ENCODE measurements around the gene COQ7.

Gene COQ7

GRCh38 chr16:19071811-19072777 lies 4.7 kb downstream of the COQ7 start:
- no peak for DNase-seq (ENCODE audit: low read depth)
- TF ChIP-seq, protein P1, sequence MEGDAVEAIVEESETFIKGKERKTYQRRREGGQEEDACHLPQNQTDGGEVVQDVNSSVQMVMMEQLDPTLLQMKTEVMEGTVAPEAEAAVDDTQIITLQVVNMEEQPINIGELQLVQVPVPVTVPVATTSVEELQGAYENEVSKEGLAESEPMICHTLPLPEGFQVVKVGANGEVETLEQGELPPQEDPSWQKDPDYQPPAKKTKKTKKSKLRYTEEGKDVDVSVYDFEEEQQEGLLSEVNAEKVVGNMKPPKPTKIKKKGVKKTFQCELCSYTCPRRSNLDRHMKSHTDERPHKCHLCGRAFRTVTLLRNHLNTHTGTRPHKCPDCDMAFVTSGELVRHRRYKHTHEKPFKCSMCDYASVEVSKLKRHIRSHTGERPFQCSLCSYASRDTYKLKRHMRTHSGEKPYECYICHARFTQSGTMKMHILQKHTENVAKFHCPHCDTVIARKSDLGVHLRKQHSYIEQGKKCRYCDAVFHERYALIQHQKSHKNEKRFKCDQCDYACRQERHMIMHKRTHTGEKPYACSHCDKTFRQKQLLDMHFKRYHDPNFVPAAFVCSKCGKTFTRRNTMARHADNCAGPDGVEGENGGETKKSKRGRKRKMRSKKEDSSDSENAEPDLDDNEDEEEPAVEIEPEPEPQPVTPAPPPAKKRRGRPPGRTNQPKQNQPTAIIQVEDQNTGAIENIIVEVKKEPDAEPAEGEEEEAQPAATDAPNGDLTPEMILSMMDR (conservative IDR thresholded peaks at IDR 0.05; ENCODE audit: low read depth, low read length), result peak; percentile 86
- no peak overlapping the region for H3K4me3 ChIP-seq (ENCODE audit: low read length)

DNA sequence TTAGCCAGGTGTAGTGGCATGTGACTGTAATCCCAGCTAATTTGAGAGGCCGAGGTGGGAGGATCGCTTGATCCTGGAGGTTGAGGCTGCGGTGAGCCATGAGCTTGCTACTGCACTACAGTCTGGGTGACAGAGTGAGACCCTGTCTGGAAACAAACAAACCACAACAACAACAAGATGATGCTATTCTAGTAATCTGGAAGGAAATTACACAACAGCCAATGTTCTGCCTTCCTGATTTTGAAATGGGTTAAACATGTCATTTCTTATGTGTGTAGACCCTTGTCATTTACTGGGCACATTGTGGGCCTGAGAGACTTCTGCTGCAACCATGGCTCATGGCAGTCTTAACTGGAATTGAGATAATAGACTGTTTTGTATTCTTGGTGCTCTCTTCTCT lies 5.9 kb downstream of the COQ7 start:
- H3K4me3 ChIP-seq (ENCODE audit: low read length), result no peak overlapping the region
- TF ChIP-seq, protein P1 (conservative IDR thresholded peaks at IDR 0.05; ENCODE audit: low read depth, low read length), result no peak
- DNase-seq (ENCODE audit: low read depth), result no peak

- DNase-seq (ENCODE audit: low read depth), result no peak
- TF ChIP-seq, protein P1 (conservative IDR thresholded peaks at IDR 0.05; ENCODE audit: low read depth, low read length), result no peak
- no peak overlapping the region for H3K4me3 ChIP-seq (ENCODE audit: low read length)
Measured at GRCh38 chr16:19073863-19074262, 6.4 kb downstream of the COQ7 start.

DNA sequence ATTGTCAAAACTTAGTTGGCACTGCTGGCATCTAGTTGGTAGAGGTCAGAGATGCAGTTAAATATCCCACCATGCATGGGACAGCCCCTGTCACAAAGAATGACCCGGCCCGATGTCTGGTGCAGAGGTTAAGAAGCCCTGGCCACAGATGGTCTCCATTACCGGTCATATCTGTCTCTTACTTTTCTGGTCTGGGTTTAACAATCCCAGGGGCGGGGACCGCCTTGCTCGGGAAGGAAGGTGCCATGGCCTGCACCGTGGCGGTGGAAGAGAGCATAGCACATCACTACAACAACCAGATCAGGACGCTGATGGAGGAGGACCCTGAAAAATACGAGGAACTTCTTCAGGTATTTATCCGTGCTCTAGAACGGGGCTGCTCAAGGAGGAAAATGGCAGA lies 8.1 kb downstream of the COQ7 start:
- TF ChIP-seq, protein P1 (conservative IDR thresholded peaks at IDR 0.05; ENCODE audit: low read depth, low read length), result no peak
- H3K4me3 ChIP-seq (ENCODE audit: low read length), result no peak overlapping the region
- no peak for DNase-seq (ENCODE audit: low read depth)

DNA sequence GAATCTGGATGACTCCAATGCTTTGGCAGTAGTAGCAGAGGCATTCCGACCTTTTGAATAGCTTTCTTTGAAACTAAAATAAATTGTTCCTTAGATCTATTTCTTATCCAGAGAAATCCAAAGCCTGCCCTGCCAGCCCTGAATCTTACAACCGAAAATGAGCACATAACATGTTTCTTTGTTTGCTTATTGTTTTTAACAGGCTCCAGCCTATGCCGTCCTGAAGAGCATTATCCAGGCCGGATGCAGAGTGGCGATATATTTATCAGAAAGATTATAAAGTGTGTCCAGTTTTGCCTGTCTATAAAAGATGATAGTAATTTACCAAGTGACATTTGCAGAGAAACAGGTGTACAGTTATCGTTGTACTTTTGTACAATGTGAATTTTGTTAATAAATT lies 10.5 kb downstream of the COQ7 start:
- DNase-seq (ENCODE audit: low read depth), result no peak
- no peak overlapping the region for H3K4me3 ChIP-seq (ENCODE audit: low read length)
- TF ChIP-seq, protein P1 (conservative IDR thresholded peaks at IDR 0.05; ENCODE audit: low read depth, low read length), result no peak

GRCh38 chr16:19083670-19084069 lies 16.3 kb downstream of the COQ7 start:
- no peak for DNase-seq (ENCODE audit: low read depth)
- TF ChIP-seq, protein P1 (conservative IDR thresholded peaks at IDR 0.05; ENCODE audit: low read depth, low read length), result no peak
- no peak overlapping the region for H3K4me3 ChIP-seq (ENCODE audit: low read length)

- TF ChIP-seq, protein P1 (conservative IDR thresholded peaks at IDR 0.05; ENCODE audit: low read depth, low read length), result no peak
- no peak for DNase-seq (ENCODE audit: low read depth)
- H3K4me3 ChIP-seq (ENCODE audit: low read length), result no peak overlapping the region
Measured at GRCh38 chr16:19084139-19084538, 16.7 kb downstream of the COQ7 start.
